Activated CD4-positive, alpha-beta memory T cell treated with anti-CD3 and anti-CD28 coated beads, Interleukin-2, amount 10 ng/mL, durations not matched to agents 7 days and 5 days (primary cell): Measurements from ENCODE around the gene CA11. TPM values are rescaled to one million over a fixed set of nuclear protein-coding genes. Genes with fewer than 3 reads are reported as not detected.

Experiments
- CTCF ChIA-PET: fragments of 350-600 bp; sonication (Branson Sonifier 250); formaldehyde crosslinking; loops from one replicate; lab custom pipeline; 2021; ENCODE audit warnings: antibody characterized with exemption, inconsistent platforms; lab: Charles Lee
- POLR2A ChIA-PET: fragments of 350-600 bp; sonication (Branson Sonifier 250); formaldehyde crosslinking; loops from one replicate; lab custom pipeline; 2021; ENCODE audit warnings: antibody characterized with exemption; lab: Charles Lee
- DNase-seq: peaks from one replicate; pipeline ENCODE4 v3.0.0-alpha.2; 2020
- H3K27ac Mint-ChIP-seq: one replicate; pipeline ENCODE4 v1.8.0; 2021; ENCODE audit warnings: mild to moderate bottlenecking, mixed read lengths
- H3K27me3 Mint-ChIP-seq: one replicate; pipeline ENCODE4 v1.8.0; 2021; ENCODE audit warnings: mixed read lengths
- H3K36me3 Mint-ChIP-seq: one replicate; pipeline ENCODE4 v1.8.0; 2021; ENCODE audit warnings: low read depth, mixed read lengths
- H3K4me1 Mint-ChIP-seq: one replicate; pipeline ENCODE4 v1.8.0; 2021; ENCODE audit warnings: mixed read lengths
- H3K4me3 Mint-ChIP-seq: one replicate; pipeline ENCODE4 v1.8.0; 2021; ENCODE audit warnings: mild to moderate bottlenecking, mixed read lengths
- H3K9me3 Mint-ChIP-seq: one replicate; pipeline ENCODE4 v1.8.0; 2021; ENCODE audit warnings: mixed read lengths
- total RNA-seq, 2 experiments: library from RNA; stranded (reverse); gene quantifications; one replicate each; pipeline ENCODE4 v1.2.3, GENCODE V29; 2021

The CA11 gene
- total RNA-seq, 2 experiments from 2014 or later, result 3.9 to 4.5 TPM

- DNase-seq, result no peak
- Mint-ChIP-seq H3K27me3 (no peaks in the 10 kb centered on the region), H3K27ac (peak overlapping the region; percentile 97), H3K4me1 (peaks cover 64% of the 10 kb centered on the region), H3K4me3 (peak overlapping the region; percentile 96), H3K36me3 (peaks cover 64% of the 10 kb centered on the region), H3K9me3 (no peaks in the 10 kb centered on the region)
- POLR2A ChIA-PET, result interaction anchor here (0.8 to 4.7 kb wide), 11 partner anchors 8 to 255 kb away, joined by 3 to 51 read pairs (median 5); partner anchors contain the start of genes CA11, DBP and SPACA4
- CTCF ChIA-PET, result interaction anchor here (0.6 to 1.4 kb wide), 7 partner anchors 11 to 127 kb away, joined by 3 to 7 read pairs (median 4); no protein-coding TSS in a partner anchor
Measured at GRCh38 chr19:48619692-48620585, 26.0 kb downstream of the CA11 start.

GRCh38 chr19:48618916-48619691, 26.9 kb downstream of the CA11 start, which contains the start of the genes RPL18 and SPHK2:
TSS of gene RPL18 (minus strand) at chr19:48619178. CDS start at chr19:48619143, 35 bp downstream.
TSS of gene SPHK2 (plus strand) at chr19:48619506. CDS start at chr19:48620515, 1,009 bp downstream.
- no peaks in the 10 kb centered on the region for H3K27me3 Mint-ChIP-seq
- H3K36me3 Mint-ChIP-seq, result peaks cover 67% of the 10 kb centered on the region
- H3K27ac Mint-ChIP-seq, result peak within 1 kb of the TSS; percentile 97
- peak; percentile 97 for DNase-seq
- H3K9me3 Mint-ChIP-seq, result no peaks in the 10 kb centered on the region
- peaks cover 58% of the 10 kb centered on the region for H3K4me1 Mint-ChIP-seq
- ChIA-PET CTCF (interaction anchor here (0.6 to 1.4 kb wide), 4 partner anchors 10 to 126 kb away, joined by 3 to 7 read pairs (median 4); no protein-coding TSS in a partner anchor), POLR2A (interaction anchor here (0.7 to 4.7 kb wide), 14 partner anchors 8 to 363 kb away, joined by 3 to 51 read pairs (median 4); partner anchors contain the start of genes CA11, CARD8, DBP and SPACA4)
- H3K4me3 Mint-ChIP-seq, result peak within 1 kb of the TSS; percentile 96

- Mint-ChIP-seq H3K4me1 (peaks cover 51% of the 10 kb centered on the region), H3K9me3 (no peaks in the 10 kb centered on the region), H3K36me3 (peaks cover 66% of the 10 kb centered on the region), H3K27ac (peak overlapping the region; percentile 97), H3K4me3 (peak overlapping the region; percentile 96), H3K27me3 (no peaks in the 10 kb centered on the region)
- ChIA-PET POLR2A (interaction anchor here (0.7 to 4.7 kb wide), 13 partner anchors 9 to 363 kb away, joined by 3 to 51 read pairs (median 5); partner anchors contain the start of genes CA11, CARD8, DBP and SPACA4), CTCF (interaction anchor here (0.5 to 2.1 kb wide), 6 partner anchors 9 to 130 kb away, joined by 3 to 10 read pairs (median 4); no protein-coding TSS in a partner anchor)
- no peak for DNase-seq
Measured at GRCh38 chr19:48618278-48618915, 27.6 kb downstream of the CA11 start.

- H3K36me3 Mint-ChIP-seq, result peaks cover 61% of the 10 kb centered on the region
- H3K9me3 Mint-ChIP-seq, result no peaks in the 10 kb centered on the region
- no peak for DNase-seq
- H3K27me3 Mint-ChIP-seq, result no peaks in the 10 kb centered on the region
- peaks cover 46% of the 10 kb centered on the region for H3K4me1 Mint-ChIP-seq
- ChIA-PET POLR2A (interaction anchor here (0.6 to 4.7 kb wide), 16 partner anchors 10 to 361 kb away, joined by 3 to 51 read pairs (median 4); partner anchors contain the start of genes CA11, CARD8, DBP and SPACA4), CTCF (interaction anchor here (1.2 to 2.1 kb wide), 4 partner anchors 9 to 28 kb away, joined by 3 to 10 read pairs (median 6); no protein-coding TSS in a partner anchor)
- peak overlapping the region; percentile 96 for H3K4me3 Mint-ChIP-seq
- peak overlapping the region; percentile 97 for H3K27ac Mint-ChIP-seq
Measured at GRCh38 chr19:48617146-48617937, 28.6 kb downstream of the CA11 start.

GRCh38 chr19:48616491-48617056, 29.4 kb downstream of the CA11 start:
- peak overlapping the region; percentile 96 for H3K4me3 Mint-ChIP-seq
- peak overlapping the region; percentile 97 for H3K27ac Mint-ChIP-seq
- no peaks in the 10 kb centered on the region for H3K27me3 Mint-ChIP-seq
- peak; percentile 20 for DNase-seq
- peaks cover 42% of the 10 kb centered on the region for H3K4me1 Mint-ChIP-seq
- ChIA-PET POLR2A (interaction anchor here (0.6 to 4.7 kb wide), 14 partner anchors 9 to 361 kb away, joined by 3 to 51 read pairs (median 4); partner anchors contain the start of genes CARD8, DBP, SPACA4 and SYNGR4), CTCF (interaction anchor here (0.7 to 2.1 kb wide), 4 partner anchors 8 to 111 kb away, joined by 3 to 10 read pairs (median 6); no protein-coding TSS in a partner anchor)
- no peaks in the 10 kb centered on the region for H3K9me3 Mint-ChIP-seq
- peaks cover 57% of the 10 kb centered on the region for H3K36me3 Mint-ChIP-seq

GRCh38 chr19:48616041-48616436, 29.9 kb downstream of the CA11 start:
- ChIA-PET CTCF (interaction anchor here (0.7 to 2.1 kb wide), 4 partner anchors 7 to 110 kb away, joined by 3 to 10 read pairs (median 4); no protein-coding TSS in a partner anchor), POLR2A (interaction anchor here (0.6 to 4.7 kb wide), 11 partner anchors 8 to 360 kb away, joined by 3 to 51 read pairs (median 3); partner anchors contain the start of genes CARD8, DBP, SPACA4 and SYNGR4)
- H3K9me3 Mint-ChIP-seq, result no peaks in the 10 kb centered on the region
- peaks cover 54% of the 10 kb centered on the region for H3K36me3 Mint-ChIP-seq
- peaks cover 40% of the 10 kb centered on the region for H3K4me1 Mint-ChIP-seq
- no peaks in the 10 kb centered on the region for H3K27me3 Mint-ChIP-seq
- DNase-seq, result no peak
- peak overlapping the region; percentile 97 for H3K27ac Mint-ChIP-seq
- peak overlapping the region; percentile 96 for H3K4me3 Mint-ChIP-seq

- H3K4me3 Mint-ChIP-seq, result peak overlapping the region; percentile 24
- POLR2A ChIA-PET, result interaction anchor here (0.9 to 4.7 kb wide), 5 partner anchors 8 to 251 kb away, joined by 3 to 51 read pairs (median 4); partner anchors contain the start of genes SPACA4, SYNGR4 and TMEM143
Measured at GRCh38 chr19:48615231-48616040, 30.6 kb downstream of the CA11 start.

GRCh38 chr19:48614436-48615230, 31.4 kb downstream of the CA11 start, which contains the start of gene FAM83E:
TSS of gene FAM83E (minus strand) at chr19:48615076. CDS start at chr19:48613372, 1,704 bp downstream.
- H3K9me3 Mint-ChIP-seq, result no peaks in the 10 kb centered on the region
- peak within 1 kb of the TSS; percentile 24 for H3K4me3 Mint-ChIP-seq
- CTCF ChIA-PET, result no interaction called here
- POLR2A ChIA-PET, result interaction anchor here (0.7 to 1.7 kb wide), 4 partner anchors 9 to 258 kb away, joined by 3 to 7 read pairs (median 4); partner anchors contain the start of gene PPP1R15A
- peak within 1 kb of the TSS; percentile 97 for H3K27ac Mint-ChIP-seq
- no peak for DNase-seq
- no peaks in the 10 kb centered on the region for H3K27me3 Mint-ChIP-seq
- H3K4me1 Mint-ChIP-seq, result peaks cover 32% of the 10 kb centered on the region
- H3K36me3 Mint-ChIP-seq, result peaks cover 51% of the 10 kb centered on the region

More at GRCh38 chr19:48615231-48616040, 30.6 kb downstream of the CA11 start:
- H3K9me3 Mint-ChIP-seq, result no peaks in the 10 kb centered on the region
- CTCF ChIA-PET, result interaction anchor here (0.9 kb wide), 1 partner anchor 110 kb away, joined by 4 read pairs; no protein-coding TSS in a partner anchor
- H3K27me3 Mint-ChIP-seq, result no peaks in the 10 kb centered on the region
- H3K27ac Mint-ChIP-seq, result peak overlapping the region; percentile 35
- H3K36me3 Mint-ChIP-seq, result peaks cover 54% of the 10 kb centered on the region
- peaks cover 40% of the 10 kb centered on the region for H3K4me1 Mint-ChIP-seq
- no peak for DNase-seq

- no peak for DNase-seq
- peaks cover 31% of the 10 kb centered on the region for H3K4me1 Mint-ChIP-seq
- H3K9me3 Mint-ChIP-seq, result no peaks in the 10 kb centered on the region
- peak overlapping the region; percentile 50 for H3K27ac Mint-ChIP-seq
- CTCF ChIA-PET, result no interaction called here
- POLR2A ChIA-PET, result interaction anchor here (0.7 to 1.7 kb wide), 4 partner anchors 9 to 258 kb away, joined by 3 to 7 read pairs (median 4); partner anchors contain the start of gene PPP1R15A
- no peaks in the 10 kb centered on the region for H3K27me3 Mint-ChIP-seq
- peaks cover 48% of the 10 kb centered on the region for H3K36me3 Mint-ChIP-seq
- no peak overlapping the region for H3K4me3 Mint-ChIP-seq
Measured at GRCh38 chr19:48613852-48614435, 32.0 kb downstream of the CA11 start.
